ENCODE measurements around the gene HAVCR1.

Gene HAVCR1

GRCh38 chr5:157004893-157005551 lies 53.9 kb downstream of the HAVCR1 start:
- no peak for TF ChIP-seq CTCF (IDR thresholded peaks at IDR 0.05)
- Mint-ChIP-seq H3K4me3 (no peak overlapping the region), H3K36me3 (ENCODE audit: low read depth) (no peaks in the 10 kb centered on the region), H3K9me3 (peaks cover 24% of the 10 kb centered on the region), H3K27me3 (ENCODE audit: low read depth, poor library complexity) (peaks cover 5% of the 10 kb centered on the region), H3K27ac (no peak overlapping the region), H3K4me1 (no peaks in the 10 kb centered on the region)
- no peak for DNase-seq

- Mint-ChIP-seq H3K36me3 (ENCODE audit: low read depth) (no peaks in the 10 kb centered on the region), H3K9me3 (peaks cover 32% of the 10 kb centered on the region), H3K4me3 (no peak overlapping the region), H3K27ac (no peak overlapping the region), H3K27me3 (ENCODE audit: low read depth, poor library complexity) (peaks cover 8% of the 10 kb centered on the region), H3K4me1 (no peaks in the 10 kb centered on the region)
- no peak for TF ChIP-seq CTCF (IDR thresholded peaks at IDR 0.05)
- DNase-seq = no peak
These were observed 67.2 kb downstream of the HAVCR1 start for GRCh38 chr5:156991714-156992113.

- no peak for DNase-seq
- no peaks in the 10 kb centered on the region for H3K4me1 Mint-ChIP-seq
- H3K4me3 Mint-ChIP-seq = no peak overlapping the region
- no peak for TF ChIP-seq CTCF (IDR thresholded peaks at IDR 0.05)
- H3K36me3 Mint-ChIP-seq (ENCODE audit: low read depth) = no peaks in the 10 kb centered on the region
- peaks cover 13% of the 10 kb centered on the region for H3K27me3 Mint-ChIP-seq (ENCODE audit: low read depth, poor library complexity)
- no peak overlapping the region for H3K27ac Mint-ChIP-seq
- peaks cover 30% of the 10 kb centered on the region for H3K9me3 Mint-ChIP-seq
These were observed 74.9 kb downstream of the HAVCR1 start for GRCh38 chr5:156984064-156984463.

- Mint-ChIP-seq H3K9me3 (peaks cover 9% of the 10 kb centered on the region), H3K27ac (no peak overlapping the region), H3K36me3 (ENCODE audit: low read depth) (no peaks in the 10 kb centered on the region), H3K4me1 (no peaks in the 10 kb centered on the region), H3K4me3 (no peak overlapping the region), H3K27me3 (ENCODE audit: low read depth, poor library complexity) (peaks cover 11% of the 10 kb centered on the region)
- no peak for TF ChIP-seq CTCF (IDR thresholded peaks at IDR 0.05)
- no peak for DNase-seq
These were observed 77.4 kb downstream of the HAVCR1 start for GRCh38 chr5:156981481-156981880.

Measured in nephron progenitor cell (in vitro differentiated cells).